Measurements from ENCODE around the gene SV2A.
"Not testable (repeated sequence)": the region's sequence is repeated elsewhere in the genome, so short reads cannot be mapped to it uniquely, and the experiment has no call there.

Gene SV2A

DNA sequence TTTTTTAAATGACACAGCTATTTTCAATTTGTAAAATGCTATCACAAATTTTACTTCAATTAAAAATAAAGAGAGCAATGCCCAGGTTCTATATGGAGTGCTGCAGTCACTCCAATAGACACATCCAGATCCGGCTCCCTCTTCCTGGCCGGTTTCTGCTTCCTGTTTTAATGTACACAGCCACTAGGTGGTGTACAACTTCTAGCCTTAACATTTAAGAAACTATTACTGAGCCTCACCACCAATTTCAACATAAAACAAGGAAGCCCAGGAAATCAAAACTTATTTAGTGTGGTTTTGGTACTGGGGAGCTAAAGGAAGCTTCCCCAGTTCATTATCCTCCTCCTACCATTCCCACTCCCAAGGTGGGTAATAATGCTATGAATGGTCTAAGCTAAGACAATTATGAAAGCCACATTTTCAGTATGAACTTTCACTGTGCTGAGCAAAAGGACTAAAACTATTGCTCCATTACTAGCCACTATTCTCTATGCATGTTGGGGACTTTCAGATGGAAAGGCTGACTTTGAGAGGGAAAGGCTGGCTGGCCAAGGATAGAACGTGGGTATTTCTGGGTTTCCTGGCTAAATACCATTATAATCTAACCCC is 44.5 kb upstream of the SV2A start:
- no peak overlapping the region for H3K4me3 ChIP-seq (ENCODE audit: low read length)
- peak; percentile 82 for DNase-seq (ENCODE audit: low read depth)
- TF ChIP-seq, protein P1, sequence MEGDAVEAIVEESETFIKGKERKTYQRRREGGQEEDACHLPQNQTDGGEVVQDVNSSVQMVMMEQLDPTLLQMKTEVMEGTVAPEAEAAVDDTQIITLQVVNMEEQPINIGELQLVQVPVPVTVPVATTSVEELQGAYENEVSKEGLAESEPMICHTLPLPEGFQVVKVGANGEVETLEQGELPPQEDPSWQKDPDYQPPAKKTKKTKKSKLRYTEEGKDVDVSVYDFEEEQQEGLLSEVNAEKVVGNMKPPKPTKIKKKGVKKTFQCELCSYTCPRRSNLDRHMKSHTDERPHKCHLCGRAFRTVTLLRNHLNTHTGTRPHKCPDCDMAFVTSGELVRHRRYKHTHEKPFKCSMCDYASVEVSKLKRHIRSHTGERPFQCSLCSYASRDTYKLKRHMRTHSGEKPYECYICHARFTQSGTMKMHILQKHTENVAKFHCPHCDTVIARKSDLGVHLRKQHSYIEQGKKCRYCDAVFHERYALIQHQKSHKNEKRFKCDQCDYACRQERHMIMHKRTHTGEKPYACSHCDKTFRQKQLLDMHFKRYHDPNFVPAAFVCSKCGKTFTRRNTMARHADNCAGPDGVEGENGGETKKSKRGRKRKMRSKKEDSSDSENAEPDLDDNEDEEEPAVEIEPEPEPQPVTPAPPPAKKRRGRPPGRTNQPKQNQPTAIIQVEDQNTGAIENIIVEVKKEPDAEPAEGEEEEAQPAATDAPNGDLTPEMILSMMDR (IDR thresholded peaks at IDR 0.05; ENCODE audit: insufficient read depth, low read depth, low read length, missing control alignments) = peak; percentile 73

DNA sequence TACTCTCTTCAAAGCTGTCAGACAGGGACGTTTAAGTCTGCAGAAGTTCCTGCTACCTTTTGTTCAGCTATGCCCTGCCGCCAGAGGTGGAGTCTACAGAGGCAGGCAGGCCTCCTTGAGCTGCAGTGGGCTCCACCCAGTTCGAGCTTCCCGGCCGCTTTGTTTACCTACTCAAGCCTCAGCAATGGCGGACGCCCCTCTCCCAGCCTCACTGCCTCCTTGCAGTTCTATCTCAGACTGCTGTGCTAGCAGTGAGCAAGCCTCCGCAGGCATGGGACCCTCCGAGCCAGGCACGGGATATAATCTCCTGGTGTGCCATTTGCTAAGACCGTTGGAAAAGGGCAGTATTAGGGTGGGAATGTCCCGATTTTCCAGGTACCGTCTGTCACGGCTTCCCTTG is 39.9 kb upstream of the SV2A start:
- not testable (repeated sequence) for DNase-seq (ENCODE audit: low read depth); H3K4me3 ChIP-seq (ENCODE audit: low read length)

DNA sequence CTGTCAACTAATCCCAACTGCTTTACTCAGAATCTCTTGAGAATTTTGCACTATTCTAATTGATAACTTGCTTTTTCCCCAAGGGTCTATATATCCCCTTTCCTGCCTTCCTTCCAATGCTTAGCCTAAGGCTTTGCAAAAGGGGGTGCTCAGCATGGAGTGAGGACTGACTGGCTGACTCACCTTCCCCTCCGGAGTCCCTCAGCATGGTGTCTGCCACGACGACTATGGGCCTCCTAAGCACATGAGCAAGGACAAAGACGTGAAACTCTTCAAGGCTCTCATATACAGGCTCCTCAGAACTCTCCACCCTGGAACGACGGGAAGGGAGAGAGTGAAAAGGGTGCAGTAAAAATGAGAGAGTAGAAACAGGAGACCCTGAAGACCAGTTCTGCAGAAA is 32.3 kb upstream of the SV2A start:
- no peak overlapping the region for H3K4me3 ChIP-seq (ENCODE audit: low read length)
- DNase-seq (ENCODE audit: low read depth) = no peak
- TF ChIP-seq, protein P1 (IDR thresholded peaks at IDR 0.05; ENCODE audit: insufficient read depth, low read depth, low read length, missing control alignments) = no peak

- no peak overlapping the region for H3K4me3 ChIP-seq (ENCODE audit: low read length)
- TF ChIP-seq, protein P1 (IDR thresholded peaks at IDR 0.05; ENCODE audit: insufficient read depth, low read depth, low read length, missing control alignments) = no peak
- DNase-seq (ENCODE audit: low read depth) = no peak
Measured at GRCh38 chr1:149945206-149945605, 27.6 kb upstream of the SV2A start.

DNA sequence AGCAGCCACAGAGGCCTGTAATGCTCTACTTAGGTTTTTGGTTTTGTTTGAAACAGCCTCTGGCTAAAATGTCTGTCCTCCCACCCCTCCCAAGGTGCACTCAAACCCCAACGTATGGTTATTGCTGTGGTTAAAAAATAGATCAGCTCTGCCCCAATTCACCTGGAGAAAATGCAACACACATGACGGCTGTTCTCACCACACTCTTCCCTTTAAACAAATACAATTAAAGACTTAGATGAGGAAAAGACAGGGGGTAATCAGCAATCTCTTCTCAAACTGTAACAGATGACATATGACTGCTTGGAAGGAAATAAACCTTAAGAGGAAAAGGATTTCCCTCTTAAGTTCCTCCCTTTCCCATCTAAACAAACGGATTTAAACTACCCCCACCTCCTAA is 25.2 kb upstream of the SV2A start:
- no peak for DNase-seq (ENCODE audit: low read depth)
- H3K4me3 ChIP-seq (ENCODE audit: low read length) = no peak overlapping the region
- TF ChIP-seq, protein P1 (IDR thresholded peaks at IDR 0.05; ENCODE audit: insufficient read depth, low read depth, low read length, missing control alignments) = no peak

DNA sequence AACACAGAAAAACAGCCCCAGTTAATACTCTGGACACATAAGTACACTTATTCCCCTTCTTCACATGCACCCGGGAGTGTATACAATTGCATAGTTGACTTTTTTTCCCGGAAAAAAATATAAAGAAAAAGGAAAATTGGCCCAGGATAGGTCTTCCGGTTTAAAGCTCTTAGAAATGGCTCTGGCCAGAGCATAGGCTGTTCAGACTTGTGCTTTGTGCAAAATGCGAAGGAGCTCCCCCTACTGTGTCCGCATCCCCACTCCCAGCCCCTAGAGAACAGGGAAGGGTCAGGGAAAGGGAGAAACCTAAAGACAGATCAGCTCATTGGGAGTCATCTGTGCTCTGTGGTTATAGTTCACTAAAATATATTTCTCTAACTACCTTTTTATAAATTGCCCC is 24.6 kb upstream of the SV2A start:
- no peak overlapping the region for H3K4me3 ChIP-seq (ENCODE audit: low read length)
- TF ChIP-seq, protein P1 (IDR thresholded peaks at IDR 0.05; ENCODE audit: insufficient read depth, low read depth, low read length, missing control alignments) = peak; percentile 32
- peak; percentile 61 for DNase-seq (ENCODE audit: low read depth)

GRCh38 chr1:149940427-149940826 is 22.8 kb upstream of the SV2A start:
- TF ChIP-seq, protein P1 (IDR thresholded peaks at IDR 0.05; ENCODE audit: insufficient read depth, low read depth, low read length, missing control alignments) = no peak
- no peak overlapping the region for H3K4me3 ChIP-seq (ENCODE audit: low read length)
- no peak for DNase-seq (ENCODE audit: low read depth)

DNA sequence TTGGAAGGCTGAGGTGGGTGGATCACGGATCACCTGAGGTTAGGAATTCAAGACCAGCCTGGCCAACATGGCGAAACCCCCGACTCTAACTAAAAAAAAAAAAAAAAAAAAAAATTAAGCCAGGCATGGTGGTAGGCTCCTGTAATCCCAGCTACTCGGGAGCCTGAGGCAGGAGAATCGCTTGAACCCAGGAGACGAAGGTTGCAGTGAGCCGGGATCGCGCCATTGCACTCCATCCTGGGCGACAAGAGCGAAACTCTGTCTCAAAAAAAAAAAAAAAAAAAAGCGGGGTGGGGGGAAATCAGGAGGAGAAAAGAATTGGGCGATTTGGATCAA is 21.0 kb upstream of the SV2A start:
- H3K4me3 ChIP-seq (ENCODE audit: low read length) = peak overlapping the region; percentile 28
- DNase-seq (ENCODE audit: low read depth) = not testable (repeated sequence)
